K562 (cell line): Measurements from ENCODE around the gene APOM.

Source experiments
- ARNT ChIP-seq, 2 experiments: fragments of 450-650 bp; IDR thresholded peaks; 2 replicates each; pipeline ENCODE4 v1.6.1; 2016; ENCODE audit warnings: mild to moderate bottlenecking in 1 of 2
- KLF13 ChIP-seq: fragments of 450-650 bp; IDR thresholded peaks from 2 replicates; pipeline ENCODE4 v1.6.1; 2016; ENCODE audit warnings: missing genetic modification characterization, low read depth, mild to moderate bottlenecking, missing compliant biosample characterization, moderate library complexity, borderline replicate concordance
- NR2C2 ChIP-seq, 2 experiments: fragments of 200-800 bp in 1 of 2; sonication (Bioruptor generic) in 1 of 2; sonication (generic) in 1 of 2; formaldehyde crosslinking in 1 of 2; IDR thresholded peaks; 2 replicates each; pipeline versions ENCODE4 v1.6.1 to v1.8.0; 2016 to 2022; ENCODE audit warnings: mild to moderate bottlenecking in 1 of 2, missing compliant biosample characterization in 1 of 2, missing genetic modification characterization in 1 of 2, missing genetic modification reagents in 1 of 2
- NR3C1 ChIP-seq: sonication (generic); formaldehyde crosslinking; IDR thresholded peaks from 2 replicates; pipeline ENCODE4 v1.8.1; 2022; ENCODE audit warnings: missing genetic modification reagents
- POLR2AphosphoS5 ChIP-seq: IDR thresholded peaks from 2 replicates; pipeline ENCODE4 v1.6.1; 2011; ENCODE audit warnings: mild to moderate bottlenecking, low read depth, low read length, moderate library complexity; ENCODE audit not compliant: control insufficient read depth, insufficient read depth
- RERE ChIP-seq: sonication (generic); formaldehyde crosslinking; IDR thresholded peaks from 2 replicates; pipeline ENCODE4 v1.8.0; 2023; ENCODE audit warnings: missing genetic modification reagents, mild to moderate bottlenecking, borderline replicate concordance
- SMARCE1 ChIP-seq: fragments of 450-650 bp; IDR thresholded peaks from 2 replicates; pipeline ENCODE4 v1.7.1; 2016; ENCODE audit warnings: mild to moderate bottlenecking
- SRSF9 ChIP-seq: fragments of 200-400 bp; formaldehyde crosslinking; IDR thresholded peaks from 2 replicates; pipeline ENCODE4 v1.6.1; 2017; ENCODE audit warnings: low read depth, low read length, borderline replicate concordance
- STAT5B ChIP-seq: fragments of 250-450 bp; sonication (Bioruptor Pico); IDR thresholded peaks from 2 replicates; pipeline ENCODE4 v1.8.0; 2021; ENCODE audit warnings: mild to moderate bottlenecking, inconsistent platforms
- ZNF282 ChIP-seq: sonication (generic); formaldehyde crosslinking; IDR thresholded peaks from 2 replicates; pipeline ENCODE4 v1.8.1; 2023; ENCODE audit warnings: missing genetic modification reagents
- ZNF445 ChIP-seq: fragments of 250-450 bp; sonication (Bioruptor Pico); IDR thresholded peaks from 2 replicates; pipeline ENCODE4 v1.4.0; 2020; ENCODE audit warnings: low read depth, mild to moderate bottlenecking, moderate library complexity
- ZNF785 ChIP-seq: fragments of 250-450 bp; sonication (Bioruptor Pico); IDR thresholded peaks from 2 replicates; pipeline ENCODE4 v1.4.0; 2020; ENCODE audit warnings: mild to moderate bottlenecking
- TF ChIP-seq, protein P1 (sequence below), 3 experiments: IDR thresholded peaks in 2 of 3; conservative IDR thresholded peaks in 1 of 3; 2 replicates each; pipeline ENCODE4 v1.5.1; 2011 to 2012; ENCODE audit warnings: low read length in 3 of 3, mild to moderate bottlenecking in 3 of 3, control low read depth in 2 of 3, improper control_type of control experiment in 1 of 3, inconsistent platforms in 1 of 3, low read depth in 1 of 3, mixed read lengths in 1 of 3, moderate library complexity in 1 of 3; ENCODE audit not compliant: insufficient read depth in 2 of 3

GRCh38 chr6:31691078-31691463 is 35.4 kb downstream of the APOM start:
- TF ChIP-seq ZNF445 (CRISPR knock-in tag) = no peak
- no peak for TF ChIP-seq RERE
- no peak for TF ChIP-seq NR3C1 (CRISPR knock-in tag)
- TF ChIP-seq, protein P1, sequence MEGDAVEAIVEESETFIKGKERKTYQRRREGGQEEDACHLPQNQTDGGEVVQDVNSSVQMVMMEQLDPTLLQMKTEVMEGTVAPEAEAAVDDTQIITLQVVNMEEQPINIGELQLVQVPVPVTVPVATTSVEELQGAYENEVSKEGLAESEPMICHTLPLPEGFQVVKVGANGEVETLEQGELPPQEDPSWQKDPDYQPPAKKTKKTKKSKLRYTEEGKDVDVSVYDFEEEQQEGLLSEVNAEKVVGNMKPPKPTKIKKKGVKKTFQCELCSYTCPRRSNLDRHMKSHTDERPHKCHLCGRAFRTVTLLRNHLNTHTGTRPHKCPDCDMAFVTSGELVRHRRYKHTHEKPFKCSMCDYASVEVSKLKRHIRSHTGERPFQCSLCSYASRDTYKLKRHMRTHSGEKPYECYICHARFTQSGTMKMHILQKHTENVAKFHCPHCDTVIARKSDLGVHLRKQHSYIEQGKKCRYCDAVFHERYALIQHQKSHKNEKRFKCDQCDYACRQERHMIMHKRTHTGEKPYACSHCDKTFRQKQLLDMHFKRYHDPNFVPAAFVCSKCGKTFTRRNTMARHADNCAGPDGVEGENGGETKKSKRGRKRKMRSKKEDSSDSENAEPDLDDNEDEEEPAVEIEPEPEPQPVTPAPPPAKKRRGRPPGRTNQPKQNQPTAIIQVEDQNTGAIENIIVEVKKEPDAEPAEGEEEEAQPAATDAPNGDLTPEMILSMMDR (IDR thresholded peaks at IDR 0.05 in 2 of 3, conservative IDR thresholded peaks at IDR 0.05 in 1 of 3; ENCODE audit: insufficient read depth in 2 of 3, low read depth in 1 of 3, low read length in 3 of 3) = 0 out of 6 replicates have a peak, but pooled peaks of 1 of the 3 experiments have one; percentile 9
- TF ChIP-seq ARNT (IDR thresholded peaks at IDR 0.05) = no peak
- no peak for TF ChIP-seq ZNF785 (CRISPR knock-in tag)
- no peak for TF ChIP-seq NR2C2 (CRISPR knock-in tag; IDR thresholded peaks at IDR 0.05)
- no peak; the same call in 1 of the 2 replicates for TF ChIP-seq NR2C2 (tag; IDR thresholded peaks at IDR 0.05)
- TF ChIP-seq STAT5B (CRISPR knock-in tag) = no peak
- no peak for TF ChIP-seq SRSF9
- no peak for TF ChIP-seq POLR2AphosphoS5
- TF ChIP-seq SMARCE1 = no peak
- no peak for TF ChIP-seq KLF13
- TF ChIP-seq ZNF282 (CRISPR knock-in tag) = no peak
